Panc1 (cell line): ENCODE results near the gene CDC123. TPM values are rescaled to one million over a fixed set of nuclear protein-coding genes. Genes with fewer than 3 reads are reported as not detected.

Experiments
- ATAC-seq: fragments of 200-7000 bp; cut with Tn5 transposase; 2 replicates; pipeline ENCODE4 v1.9.1; 2020; ENCODE audit warnings: mild to moderate bottlenecking, moderate library complexity
- BruUV-seq: library from RNA; stranded (reverse); fragments of 400-500 nt; replicated peaks from 2 replicates; lab custom pipeline; 2021; lab: Mats Ljungman, UMichigan
- CTCF ChIA-PET: fragments of 300-600 bp; sonication (Branson Sonifier 250); formaldehyde crosslinking; loops from one replicate; lab custom pipeline; 2022; ENCODE audit warnings: antibody characterized with exemption; lab: Charles Lee
- POLR2A ChIA-PET: fragments of 300-600 bp; sonication (Branson Sonifier 250); formaldehyde crosslinking; loops from one replicate; lab custom pipeline; 2022; ENCODE audit warnings: antibody characterized with exemption; lab: Charles Lee
- DNase-seq: peaks from one replicate; pipeline ENCODE4 v3.0.0-alpha.2; 2010; ENCODE audit warnings: low read depth, low spot score
- H3K27ac ChIP-seq: 2 replicates; pipeline ENCODE4 v1.5.1; 2011; ENCODE audit warnings: mild to moderate bottlenecking, low read length, inconsistent platforms
- H3K27me3 ChIP-seq: fragments of 200-500 bp; sonication (Bioruptor generic); 2 replicates; pipeline ENCODE4 v1.6.0; 2014; ENCODE audit warnings: low read length, inconsistent platforms; ENCODE audit not compliant: control insufficient read depth, insufficient read depth
- H3K36me3 ChIP-seq: fragments of 200-500 bp; sonication (Bioruptor generic); 2 replicates; pipeline ENCODE4 v1.5.1; 2014; ENCODE audit warnings: inconsistent platforms, mild to moderate bottlenecking, low read length, moderate library complexity; ENCODE audit not compliant: control insufficient read depth, insufficient read depth
- H3K4me1 ChIP-seq: 2 replicates; pipeline ENCODE4 v1.5.1; 2011; ENCODE audit warnings: inconsistent platforms, mild to moderate bottlenecking, low read length, moderate library complexity; ENCODE audit not compliant: control insufficient read depth, insufficient read depth
- H3K4me3 ChIP-seq, 2 experiments: 2 replicates each; pipeline ENCODE4 v1.5.1; 2011 to 2012; ENCODE audit warnings: low read depth in 2 of 2, low read length in 2 of 2, mild to moderate bottlenecking in 2 of 2, inconsistent platforms in 1 of 2, moderate library complexity in 1 of 2
- H3K9me3 ChIP-seq: fragments of 200-500 bp; sonication (Bioruptor generic); 2 replicates; pipeline ENCODE4 v1.5.1; 2014; ENCODE audit warnings: low read depth, mild to moderate bottlenecking, inconsistent platforms, low read length, moderate library complexity; ENCODE audit not compliant: control insufficient read depth, insufficient read depth
- POLR2AphosphoS5 ChIP-seq: IDR thresholded peaks from 2 replicates; pipeline ENCODE4 v1.6.1; 2012; ENCODE audit warnings: mild to moderate bottlenecking, low read depth, low read length, moderate library complexity
- SIN3A ChIP-seq: IDR thresholded peaks from 2 replicates; pipeline ENCODE4 v1.6.1; 2012; ENCODE audit warnings: low read depth, mild to moderate bottlenecking, low read length, moderate library complexity, borderline replicate concordance; ENCODE audit not compliant: insufficient read depth
- TCF7L2 ChIP-seq: IDR thresholded peaks from 2 replicates; pipeline ENCODE4 v1.6.1; 2011; ENCODE audit warnings: mild to moderate bottlenecking, low read depth, low read length, inconsistent platforms
- in situ Hi-C: cut with HindIII; loops from 2 replicates; pipeline ENCODE4 v1.10.0; 2016; ENCODE audit warnings: low sequenced_read_pairs, low pct_unique_long_range_greater_than_20kb
- intact Hi-C: fragments of 100-400 bp; cut with micrococcal nuclease; formaldehyde crosslinking; loops from one replicate; pipeline ENCODE4 v1.10.0; 2022; ENCODE audit not compliant: unreplicated experiment
- total RNA-seq: library from RNA; stranded (reverse); gene quantifications from one replicate; pipeline ENCODE4 v1.2.1, GENCODE V29; 2021; ENCODE audit not compliant: unreplicated experiment
- TF ChIP-seq, protein P1 (sequence below): fragments of 450-650 bp; IDR thresholded peaks from 2 replicates; pipeline ENCODE4 v1.5.1; 2017; ENCODE audit warnings: mild to moderate bottlenecking
- TF ChIP-seq, protein P2 (sequence below), 2 experiments: IDR thresholded peaks; 2 replicates each; pipeline ENCODE4 v1.6.1; 2011 to 2012; ENCODE audit warnings: low read depth in 2 of 2, control low read depth in 1 of 2, low read length in 1 of 2, mild to moderate bottlenecking in 1 of 2, moderate library complexity in 1 of 2; ENCODE audit not compliant: insufficient read depth in 1 of 2

CDC123 gene
- total RNA-seq, 1 experiment from 2014 or later = 66.3 TPM

DNA sequence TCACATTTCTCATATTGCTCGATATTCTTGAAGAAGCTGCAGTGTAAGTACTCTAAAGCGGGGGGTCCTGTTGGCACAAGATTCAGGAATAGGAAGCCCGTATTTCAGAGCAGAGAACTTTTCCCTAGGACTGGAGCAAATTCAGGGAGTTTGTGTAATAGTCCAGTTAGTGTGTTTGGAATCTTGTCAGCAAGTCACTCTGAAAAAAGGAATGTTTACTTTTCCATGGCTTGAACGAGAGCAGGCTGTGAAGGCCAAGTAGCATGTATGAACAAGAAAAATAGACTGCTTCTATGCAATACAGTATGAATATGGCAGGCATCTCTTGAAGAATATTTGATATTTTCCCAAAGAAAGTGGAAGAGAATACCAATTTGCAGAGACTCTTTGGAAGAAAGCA lies 39.8 kb downstream of the CDC123 start:
- ATAC-seq = no peak
- DNase-seq = no peak
- POLR2A ChIA-PET = no interaction called here
- intact Hi-C loops = no loop called here
- no peak overlapping the region for H3K4me3 ChIP-seq
- no peaks in the 10 kb centered on the region for H3K9me3 ChIP-seq
- CTCF ChIA-PET = no interaction called here
- H3K27ac ChIP-seq = no peak overlapping the region
- TF ChIP-seq, protein P1, sequence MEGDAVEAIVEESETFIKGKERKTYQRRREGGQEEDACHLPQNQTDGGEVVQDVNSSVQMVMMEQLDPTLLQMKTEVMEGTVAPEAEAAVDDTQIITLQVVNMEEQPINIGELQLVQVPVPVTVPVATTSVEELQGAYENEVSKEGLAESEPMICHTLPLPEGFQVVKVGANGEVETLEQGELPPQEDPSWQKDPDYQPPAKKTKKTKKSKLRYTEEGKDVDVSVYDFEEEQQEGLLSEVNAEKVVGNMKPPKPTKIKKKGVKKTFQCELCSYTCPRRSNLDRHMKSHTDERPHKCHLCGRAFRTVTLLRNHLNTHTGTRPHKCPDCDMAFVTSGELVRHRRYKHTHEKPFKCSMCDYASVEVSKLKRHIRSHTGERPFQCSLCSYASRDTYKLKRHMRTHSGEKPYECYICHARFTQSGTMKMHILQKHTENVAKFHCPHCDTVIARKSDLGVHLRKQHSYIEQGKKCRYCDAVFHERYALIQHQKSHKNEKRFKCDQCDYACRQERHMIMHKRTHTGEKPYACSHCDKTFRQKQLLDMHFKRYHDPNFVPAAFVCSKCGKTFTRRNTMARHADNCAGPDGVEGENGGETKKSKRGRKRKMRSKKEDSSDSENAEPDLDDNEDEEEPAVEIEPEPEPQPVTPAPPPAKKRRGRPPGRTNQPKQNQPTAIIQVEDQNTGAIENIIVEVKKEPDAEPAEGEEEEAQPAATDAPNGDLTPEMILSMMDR = no peak
- peaks cover 11% of the 10 kb centered on the region for H3K36me3 ChIP-seq
- no TSS peak for BruUV-seq
- H3K4me1 ChIP-seq = no peaks in the 10 kb centered on the region
- in situ Hi-C loops = no loop called here
- H3K27me3 ChIP-seq = no peaks in the 10 kb centered on the region

DNA sequence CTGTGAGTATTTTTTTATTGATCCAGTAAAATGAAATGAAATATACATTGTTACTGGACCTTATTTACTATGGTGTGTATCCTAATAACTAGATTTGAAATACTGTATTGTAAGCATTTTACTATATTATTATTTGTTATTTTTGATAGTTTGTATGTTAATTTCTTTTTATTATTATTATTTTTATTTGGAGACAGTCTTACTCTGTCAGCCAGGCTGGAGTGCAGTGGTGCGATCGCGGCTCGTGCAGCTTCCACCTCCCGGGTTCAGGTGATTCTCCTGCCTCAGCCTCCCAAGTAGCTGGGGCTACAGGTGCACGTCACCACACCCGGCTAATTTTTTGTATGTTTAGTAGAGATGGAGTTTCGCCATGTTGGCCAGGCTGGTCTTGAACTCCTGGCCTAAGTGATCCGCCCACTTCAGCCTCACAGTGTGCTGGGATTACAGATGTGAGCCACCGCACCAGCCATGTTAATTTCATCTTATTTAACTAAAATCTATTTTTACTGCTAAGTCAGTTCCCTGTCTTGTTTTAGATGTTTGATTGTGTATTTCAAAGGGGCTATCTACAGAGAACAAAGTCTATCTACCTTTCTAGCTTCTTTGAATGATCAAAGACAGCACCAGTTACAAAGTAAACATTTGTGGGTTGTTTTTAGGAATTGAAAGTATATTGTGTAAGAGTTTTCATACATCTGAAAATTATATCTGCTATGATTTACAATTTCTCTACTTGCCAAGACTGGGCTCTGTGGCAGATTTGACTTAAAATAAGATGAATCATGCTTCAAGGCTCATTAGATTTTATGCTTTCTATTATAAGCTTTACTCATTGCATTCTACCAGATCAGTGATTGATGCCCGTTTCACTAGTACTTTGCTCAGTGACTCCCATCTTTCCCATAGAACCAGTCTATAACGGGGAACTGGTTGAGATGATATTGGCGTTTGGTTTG lies 41.6 kb downstream of the CDC123 start:
- DNase-seq (no peak), ATAC-seq (no peak)
- Histone ChIP-seq H3K9me3 (no peaks in the 10 kb centered on the region), H3K27me3 (no peaks in the 10 kb centered on the region), H3K36me3 (peaks cover 9% of the 10 kb centered on the region; the same call in 1 of the 2 replicates), H3K4me1 (no peaks in the 10 kb centered on the region), H3K27ac (no peak overlapping the region), H3K4me3 (no peak overlapping the region)
- no TSS peak for BruUV-seq
- no peak for TF ChIP-seq POLR2AphosphoS5
- TF ChIP-seq TCF7L2 = no peak
- TF ChIP-seq, protein P1 = no peak
- TF ChIP-seq, protein P2, sequence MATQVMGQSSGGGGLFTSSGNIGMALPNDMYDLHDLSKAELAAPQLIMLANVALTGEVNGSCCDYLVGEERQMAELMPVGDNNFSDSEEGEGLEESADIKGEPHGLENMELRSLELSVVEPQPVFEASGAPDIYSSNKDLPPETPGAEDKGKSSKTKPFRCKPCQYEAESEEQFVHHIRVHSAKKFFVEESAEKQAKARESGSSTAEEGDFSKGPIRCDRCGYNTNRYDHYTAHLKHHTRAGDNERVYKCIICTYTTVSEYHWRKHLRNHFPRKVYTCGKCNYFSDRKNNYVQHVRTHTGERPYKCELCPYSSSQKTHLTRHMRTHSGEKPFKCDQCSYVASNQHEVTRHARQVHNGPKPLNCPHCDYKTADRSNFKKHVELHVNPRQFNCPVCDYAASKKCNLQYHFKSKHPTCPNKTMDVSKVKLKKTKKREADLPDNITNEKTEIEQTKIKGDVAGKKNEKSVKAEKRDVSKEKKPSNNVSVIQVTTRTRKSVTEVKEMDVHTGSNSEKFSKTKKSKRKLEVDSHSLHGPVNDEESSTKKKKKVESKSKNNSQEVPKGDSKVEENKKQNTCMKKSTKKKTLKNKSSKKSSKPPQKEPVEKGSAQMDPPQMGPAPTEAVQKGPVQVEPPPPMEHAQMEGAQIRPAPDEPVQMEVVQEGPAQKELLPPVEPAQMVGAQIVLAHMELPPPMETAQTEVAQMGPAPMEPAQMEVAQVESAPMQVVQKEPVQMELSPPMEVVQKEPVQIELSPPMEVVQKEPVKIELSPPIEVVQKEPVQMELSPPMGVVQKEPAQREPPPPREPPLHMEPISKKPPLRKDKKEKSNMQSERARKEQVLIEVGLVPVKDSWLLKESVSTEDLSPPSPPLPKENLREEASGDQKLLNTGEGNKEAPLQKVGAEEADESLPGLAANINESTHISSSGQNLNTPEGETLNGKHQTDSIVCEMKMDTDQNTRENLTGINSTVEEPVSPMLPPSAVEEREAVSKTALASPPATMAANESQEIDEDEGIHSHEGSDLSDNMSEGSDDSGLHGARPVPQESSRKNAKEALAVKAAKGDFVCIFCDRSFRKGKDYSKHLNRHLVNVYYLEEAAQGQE (IDR thresholded peaks at IDR 0.05; ENCODE audit: insufficient read depth in 1 of 2, low read depth in 2 of 2, low read length in 1 of 2) = no peak
- TF ChIP-seq SIN3A = no peak
- POLR2A ChIA-PET = no interaction called here
- intact Hi-C loops (no loop called here), in situ Hi-C loops (no loop called here)
- CTCF ChIA-PET = no interaction called here
